HUDEP-2 (cell line): ENCODE data around the gene PCBP1.

Source experiments
- DNase-seq, 76 experiments: peaks; one replicate each; lab custom pipeline; 2025; ENCODE audit not compliant: unreplicated experiment in 76 of 76; lab: John Stamatoyannopoulos, UW

The PCBP1 gene

GRCh38 chr2:70123051-70123828 is 36.0 kb downstream of the PCBP1 start:
- peak in 5 of 76 experiments; percentile 13 to 28 (median 19) for DNase-seq

- DNase-seq = no peak
Observed at GRCh38 chr2:70123829-70124116, 36.5 kb downstream of the PCBP1 start.

- peak in 41 of 76 experiments; percentile 3 to 66 (median 43) for DNase-seq
Observed at GRCh38 chr2:70124983-70125480, 37.8 kb downstream of the PCBP1 start.

GRCh38 chr2:70125498-70125898 is 38.2 kb downstream of the PCBP1 start:
- no peak for DNase-seq

- DNase-seq = no peak
Observed at GRCh38 chr2:70126413-70126812, 39.1 kb downstream of the PCBP1 start.

- DNase-seq = no peak
Observed at GRCh38 chr2:70128005-70128404, 40.7 kb downstream of the PCBP1 start.

GRCh38 chr2:70131344-70132143 is 44.3 kb downstream of the PCBP1 start:
- peak in 30 of 76 experiments; percentile 8 to 72 (median 40) for DNase-seq

- peak in 28 of 76 experiments; percentile 10 to 67 (median 33) for DNase-seq
Observed at GRCh38 chr2:70132244-70133126, 45.2 kb downstream of the PCBP1 start.

GRCh38 chr2:70133127-70133452 is 45.8 kb downstream of the PCBP1 start:
- DNase-seq = no peak

- peak in 2 of 76 experiments; percentile 18 to 44 for DNase-seq
Observed at GRCh38 chr2:70133491-70134322, 46.4 kb downstream of the PCBP1 start.

GRCh38 chr2:70134323-70134983 is 47.2 kb downstream of the PCBP1 start:
- DNase-seq = peak in 1 of 76 experiments; percentile 4
